Activated T-cell treated with anti-CD3 and anti-CD28 coated beads, Interleukin-2, amount 50 U/mL, for 4 hours (primary cell): ENCODE results near the gene FLAD1. TPM values are rescaled to one million over a fixed set of nuclear protein-coding genes. Genes with fewer than 3 reads are reported as not detected.

Experiments
- total RNA-seq, 3 donors: library from RNA; stranded (reverse); gene quantifications; one replicate each; pipeline ENCODE4 v1.2.1, GENCODE V29; 2021

Gene FLAD1
- total RNA-seq, 3 donors from 2014 or later: 108 to 109 (median 108) TPM

Other genes starting within 250 kb of the FLAD1 start
- gene KCNN3, start 113.1 kb upstream of the FLAD1 start, total RNA-seq: under 1 TPM; 0.35 to 0.51 (median 0.45) TPM
- gene PMVK, start 46.6 kb upstream of the FLAD1 start, total RNA-seq: 10 to 100 TPM; 46.7 to 53.0 (median 48.3) TPM
- 10 to 100 TPM in 1 of 3 donors, 1 to 10 TPM in 2; 7.7 to 12.7 (median 9.5) TPM for gene PBXIP1, start 27.2 kb upstream of the FLAD1 start, total RNA-seq
- 10 to 100 TPM; 27.6 to 28.3 (median 28.1) TPM for gene PYGO2, start 21.6 kb upstream of the FLAD1 start, total RNA-seq
- 10 to 100 TPM; 38.7 to 43.7 (median 39.2) TPM for gene SHC1, start 12.6 kb upstream of the FLAD1 start, total RNA-seq
- gene CKS1B, start 8.7 kb upstream of the FLAD1 start, total RNA-seq: 10 to 100 TPM; 61.5 to 78.5 (median 76.7) TPM
- under 1 TPM in 2 of 3 donors, not detected in 1; 0.40 to 0.50 TPM for gene LENEP, start 10.2 kb downstream of the FLAD1 start, total RNA-seq
- gene ZBTB7B, start 19.5 kb downstream of the FLAD1 start, total RNA-seq: 10 to 100 TPM; 40.6 to 76.0 (median 52.2) TPM
- gene DCST2, start 50.4 kb downstream of the FLAD1 start, total RNA-seq: under 1 TPM in 1 of 3 donors, not detected in 2; 0.08 TPM
- gene DCST1, start 50.5 kb downstream of the FLAD1 start, total RNA-seq: not detected
- gene ADAM15, start 68.0 kb downstream of the FLAD1 start, total RNA-seq: 10 to 100 TPM; 46.3 to 63.4 (median 48.8) TPM
- gene EFNA4, start 80.4 kb downstream of the FLAD1 start, total RNA-seq: 1 to 10 TPM; 4.2 to 4.5 (median 4.3) TPM
- 1 to 10 TPM in 2 of 3 donors, under 1 TPM in 1; 0.84 to 2.0 (median 1.1) TPM for gene EFNA3, start 95.5 kb downstream of the FLAD1 start, total RNA-seq
- under 1 TPM; 0.30 to 0.61 (median 0.32) TPM for gene EFNA1, start 144.5 kb downstream of the FLAD1 start, total RNA-seq
- 10 to 100 TPM; 29.1 to 36.0 (median 33.5) TPM for gene SLC50A1, start 152.5 kb downstream of the FLAD1 start, total RNA-seq
- 10 to 100 TPM; 28.2 to 39.2 (median 33.0) TPM for gene DPM3, start 157.2 kb downstream of the FLAD1 start, total RNA-seq
- 100 to 1,000 TPM; 191 to 204 (median 193) TPM for gene KRTCAP2, start 190.0 kb downstream of the FLAD1 start, total RNA-seq
- 1 to 10 TPM; 3.5 to 4.4 (median 3.5) TPM for gene TRIM46, start 190.5 kb downstream of the FLAD1 start, total RNA-seq
- gene THBS3, start 224.6 kb downstream of the FLAD1 start, total RNA-seq: 1 to 10 TPM; 3.0 to 4.1 (median 3.7) TPM
- gene MTX1, start 225.4 kb downstream of the FLAD1 start, total RNA-seq: 10 to 100 TPM; 77.4 to 88.6 (median 77.7) TPM